GM06990 (cell line): ENCODE measurements around the gene NRARP.

ENCODE experiments used
- DNase-seq: peaks from one replicate; pipeline ENCODE4 v3.0.0-alpha.2; 2011; ENCODE audit not compliant: insufficient read length; ENCODE audit errors: extremely low read depth
- H3K27me3 ChIP-seq: replicated peaks from 2 replicates; pipeline ENCODE4 v1.6.0; 2011; ENCODE audit warnings: low read length; ENCODE audit not compliant: control insufficient read depth, insufficient read depth
- H3K36me3 ChIP-seq: 2 replicates; pipeline ENCODE4 v1.5.1; 2011; ENCODE audit warnings: low read length; ENCODE audit not compliant: control insufficient read depth, insufficient read depth
- H3K4me3 ChIP-seq: replicated peaks from 2 replicates; pipeline ENCODE4 v1.5.1; 2011; ENCODE audit warnings: low read depth, mild to moderate bottlenecking, control low read depth, low read length
- TF ChIP-seq, protein P1 (sequence below): IDR thresholded peaks from 2 replicates; pipeline ENCODE4 v1.5.1; 2011; ENCODE audit warnings: low read length, control low read depth, mild to moderate bottlenecking, inconsistent platforms; ENCODE audit not compliant: insufficient read depth, poor library complexity, severe bottlenecking

Gene NRARP

DNA sequence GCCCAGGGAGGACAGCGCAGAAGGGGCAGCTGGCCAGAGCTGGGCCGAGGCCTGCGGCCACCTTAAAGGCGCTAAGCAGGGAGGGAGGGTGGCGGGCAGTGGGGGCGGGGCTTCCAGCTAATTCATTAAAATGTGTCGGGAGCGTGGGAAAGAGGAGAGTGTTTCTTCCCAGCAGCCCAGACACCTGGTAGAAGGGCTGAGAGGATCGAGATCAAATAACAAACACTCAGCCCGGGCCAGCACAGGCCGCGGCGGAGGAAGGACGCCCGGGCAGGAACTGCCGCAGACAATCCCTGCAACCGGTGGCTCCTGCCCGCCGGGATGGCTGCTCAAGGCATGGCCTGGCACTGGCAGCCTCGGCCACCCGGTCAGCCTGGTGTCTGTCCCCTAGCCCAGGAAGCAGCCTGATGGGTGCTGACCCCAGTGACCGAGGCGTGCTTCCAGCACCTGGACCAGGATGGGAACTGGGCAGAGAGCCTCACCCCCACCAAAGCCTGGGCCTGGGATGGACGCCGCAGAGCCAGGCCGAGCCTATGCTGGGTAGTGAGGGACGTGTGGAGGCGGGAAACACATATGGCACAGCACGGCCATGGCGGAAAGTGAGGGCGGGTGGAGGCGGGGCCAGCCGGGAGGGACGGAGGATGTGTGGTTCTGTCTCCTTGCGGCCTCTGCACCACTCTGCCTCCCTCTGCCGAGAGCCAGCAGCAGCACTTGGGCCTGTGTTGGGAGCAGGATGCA lies 3.2 kb upstream of the NRARP start:
- H3K27me3 ChIP-seq, result no peaks in the 10 kb centered on the region; the same call in 1 of the 2 replicates
- no peaks in the 10 kb centered on the region for H3K36me3 ChIP-seq
- DNase-seq, result peak; percentile 76
- H3K4me3 ChIP-seq, result no peak overlapping the region
- TF ChIP-seq, protein P1, sequence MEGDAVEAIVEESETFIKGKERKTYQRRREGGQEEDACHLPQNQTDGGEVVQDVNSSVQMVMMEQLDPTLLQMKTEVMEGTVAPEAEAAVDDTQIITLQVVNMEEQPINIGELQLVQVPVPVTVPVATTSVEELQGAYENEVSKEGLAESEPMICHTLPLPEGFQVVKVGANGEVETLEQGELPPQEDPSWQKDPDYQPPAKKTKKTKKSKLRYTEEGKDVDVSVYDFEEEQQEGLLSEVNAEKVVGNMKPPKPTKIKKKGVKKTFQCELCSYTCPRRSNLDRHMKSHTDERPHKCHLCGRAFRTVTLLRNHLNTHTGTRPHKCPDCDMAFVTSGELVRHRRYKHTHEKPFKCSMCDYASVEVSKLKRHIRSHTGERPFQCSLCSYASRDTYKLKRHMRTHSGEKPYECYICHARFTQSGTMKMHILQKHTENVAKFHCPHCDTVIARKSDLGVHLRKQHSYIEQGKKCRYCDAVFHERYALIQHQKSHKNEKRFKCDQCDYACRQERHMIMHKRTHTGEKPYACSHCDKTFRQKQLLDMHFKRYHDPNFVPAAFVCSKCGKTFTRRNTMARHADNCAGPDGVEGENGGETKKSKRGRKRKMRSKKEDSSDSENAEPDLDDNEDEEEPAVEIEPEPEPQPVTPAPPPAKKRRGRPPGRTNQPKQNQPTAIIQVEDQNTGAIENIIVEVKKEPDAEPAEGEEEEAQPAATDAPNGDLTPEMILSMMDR, result no peak

DNA sequence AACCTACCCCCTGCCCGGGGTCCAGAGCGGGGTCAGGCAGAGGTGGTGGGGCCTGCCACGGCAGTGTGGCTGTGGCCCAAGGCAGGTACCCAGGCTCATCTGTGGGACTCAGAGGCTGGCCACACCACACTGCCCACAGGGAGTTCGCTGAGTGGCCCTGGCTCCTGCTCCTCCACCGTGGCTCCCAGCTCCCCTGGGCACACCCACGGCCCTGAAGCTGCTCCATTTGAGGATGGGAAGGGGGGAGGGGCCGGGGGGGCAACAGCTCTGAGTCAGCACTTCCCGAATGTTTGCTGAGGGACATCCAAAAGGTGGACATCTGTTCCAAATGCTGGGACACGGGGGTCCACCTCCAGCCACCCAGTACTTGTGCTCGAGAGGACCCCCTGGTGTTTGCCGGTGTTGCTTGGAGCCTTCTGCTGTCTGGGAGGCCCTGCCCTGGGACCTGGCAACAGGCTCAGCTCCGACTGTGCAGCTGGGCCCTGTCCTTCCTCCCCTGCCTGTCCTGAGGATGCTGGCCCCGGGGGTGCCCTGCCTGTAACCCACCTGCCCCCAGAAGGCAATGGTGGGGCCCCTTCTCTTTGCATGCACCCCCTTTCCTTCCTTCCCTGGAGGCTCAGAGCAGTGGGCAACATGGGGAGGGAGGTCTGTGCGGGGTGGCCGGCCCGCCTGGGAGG lies 2.5 kb upstream of the NRARP start:
- TF ChIP-seq, protein P1, result no peak
- no peaks in the 10 kb centered on the region for H3K36me3 ChIP-seq
- peak; percentile 9 for DNase-seq
- no peaks in the 10 kb centered on the region; the same call in 1 of the 2 replicates for H3K27me3 ChIP-seq
- H3K4me3 ChIP-seq, result no peak overlapping the region

DNA sequence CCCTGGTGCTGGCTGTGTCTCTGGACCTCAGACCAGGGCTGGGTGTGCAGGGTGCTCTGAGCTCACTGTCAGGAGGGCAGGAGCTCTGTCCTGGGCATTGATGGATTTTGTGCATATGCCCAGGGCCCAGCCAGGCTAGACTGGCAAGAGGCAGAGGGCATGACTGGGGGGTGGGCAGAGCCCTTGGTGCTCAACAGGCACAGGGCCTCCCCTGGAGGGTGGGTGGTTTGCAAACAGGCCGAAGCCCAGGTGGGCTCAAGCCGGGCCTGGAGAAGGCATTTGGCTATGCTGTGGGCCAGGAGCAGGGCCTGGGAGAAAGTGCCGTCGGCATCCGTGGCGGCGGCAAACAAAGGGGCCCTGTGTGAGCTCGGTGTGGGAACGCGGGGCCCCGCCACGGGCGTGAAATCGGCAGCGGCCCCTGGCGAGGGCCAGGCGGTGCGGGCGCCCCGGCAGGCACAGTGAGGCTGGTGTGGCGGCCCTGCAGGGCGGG lies 1.9 kb upstream of the NRARP start:
- peak; percentile 19 for DNase-seq
- TF ChIP-seq, protein P1, result no peak
- no peaks in the 10 kb centered on the region for H3K36me3 ChIP-seq
- H3K27me3 ChIP-seq, result no peaks in the 10 kb centered on the region; the same call in 1 of the 2 replicates
- H3K4me3 ChIP-seq, result no peak overlapping the region

DNA sequence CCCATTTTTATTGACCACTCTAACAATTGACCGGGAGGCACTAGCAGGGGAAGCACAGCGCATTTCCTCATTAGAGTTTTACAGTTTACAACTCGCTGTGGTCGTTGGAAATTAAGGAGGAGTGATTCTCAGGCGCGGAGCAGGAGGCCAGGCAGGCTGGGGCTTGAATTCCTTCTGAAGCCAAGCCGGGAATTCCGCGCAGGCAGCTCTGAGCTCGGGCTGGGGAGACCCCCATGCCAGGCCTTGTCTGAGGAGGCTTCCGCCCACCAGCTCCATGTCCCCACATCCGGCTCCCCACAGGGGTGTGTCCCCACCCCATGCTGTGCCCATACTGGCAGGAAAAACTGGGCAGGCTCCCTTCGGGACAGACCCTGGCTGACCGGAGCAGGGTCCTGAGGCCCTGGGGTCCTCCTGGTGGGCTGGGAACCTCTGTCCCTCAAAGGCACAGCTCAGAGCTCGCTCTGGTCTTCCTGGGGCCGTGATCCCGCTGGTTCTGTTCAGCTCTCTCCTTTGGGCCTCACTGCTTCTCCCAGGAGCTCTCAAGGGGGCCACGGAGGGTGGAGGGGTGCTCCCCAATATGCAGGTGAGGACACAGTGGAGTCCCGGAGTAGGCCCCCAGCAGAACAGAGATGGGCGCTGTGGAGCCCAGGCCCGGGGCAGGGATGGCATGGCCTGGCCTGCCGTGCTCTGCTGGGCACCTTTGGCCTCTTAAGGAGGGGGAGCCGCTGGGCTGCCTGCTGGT lies 1.3 kb upstream of the NRARP start:
- no peak overlapping the region for H3K4me3 ChIP-seq

DNA sequence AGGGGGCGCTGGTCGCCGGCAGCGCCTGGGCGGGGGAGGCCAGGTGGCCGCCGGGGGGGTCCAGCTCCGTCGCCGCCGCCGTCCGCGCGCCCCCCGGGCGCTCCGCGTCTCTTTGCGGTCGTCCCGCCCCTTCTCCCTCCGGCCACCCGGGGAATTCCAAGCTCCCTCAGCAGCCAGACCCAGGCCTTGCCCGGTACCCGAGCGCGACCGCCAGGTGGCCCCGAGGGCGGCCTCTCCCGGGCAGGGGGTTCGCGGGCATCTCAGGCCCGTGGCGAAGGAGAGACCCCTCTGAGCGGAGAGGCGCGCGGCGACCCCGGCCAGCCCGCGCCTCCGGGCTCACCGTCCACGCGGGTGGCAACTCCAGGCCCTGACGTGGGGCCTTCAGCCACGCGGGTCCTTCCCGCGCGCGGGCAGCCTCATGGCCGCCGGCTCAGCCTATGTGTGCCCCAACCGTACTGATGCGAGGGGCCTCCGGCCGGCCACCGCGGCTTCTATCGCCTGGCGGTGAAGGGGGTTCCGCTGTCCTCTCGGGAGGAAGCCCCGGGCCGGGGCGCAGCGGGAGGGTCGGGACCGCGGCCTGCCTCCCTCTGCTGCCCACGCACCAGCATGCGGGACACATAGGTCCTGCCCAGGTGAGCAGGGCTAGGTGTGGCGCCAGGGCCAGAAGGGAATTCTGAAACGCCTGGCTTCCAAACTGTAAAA lies 529 bp upstream of the NRARP start:
- Histone ChIP-seq H3K36me3 (no peaks in the 10 kb centered on the region), H3K27me3 (no peaks in the 10 kb centered on the region; the same call in 1 of the 2 replicates), H3K4me3 (peak overlapping the region; percentile 52)
- TF ChIP-seq, protein P1, result peak; percentile 62
- DNase-seq, result no peak

More for the DNA sequence above, 1.3 kb upstream of the NRARP start:
- no peak for DNase-seq
- Histone ChIP-seq H3K36me3 (no peaks in the 10 kb centered on the region), H3K27me3 (no peaks in the 10 kb centered on the region; the same call in 1 of the 2 replicates)
- TF ChIP-seq, protein P1, result no peak
